Urothelium cell line (cell line): ENCODE measurements around the gene CENPP.

Source experiments
- DNase-seq: peaks from one replicate; pipeline ENCODE4 v3.0.0; 2011; ENCODE audit warnings: low spot score, mixed read lengths
- FAIRE-seq: peaks from 2 replicates; lab custom pipeline; 2011; peaks lifted over from hg19 to GRCh38; lab: Jason Lieb, UNC

The CENPP gene

DNA sequence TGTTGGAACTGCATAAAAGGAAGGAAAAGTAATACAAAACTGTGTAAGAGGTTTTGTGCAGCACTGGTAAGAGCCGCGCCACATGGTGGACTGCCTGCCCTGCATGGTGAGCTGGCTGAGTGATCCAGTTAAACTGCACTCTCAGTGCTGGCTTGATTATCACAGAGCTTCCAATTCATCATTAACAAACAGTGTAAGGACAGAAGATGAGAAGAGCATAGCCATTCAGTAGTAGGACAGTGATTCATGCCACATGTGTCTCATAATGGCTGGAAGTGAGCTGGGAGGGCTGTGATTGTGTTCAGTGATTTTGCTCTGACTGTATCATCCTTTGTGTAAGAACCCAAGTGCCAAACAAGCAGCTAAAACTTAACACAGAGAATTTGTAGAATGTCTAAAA, 142.5 kb downstream of the CENPP start:
- FAIRE-seq = no peak
- no peak for DNase-seq

DNA sequence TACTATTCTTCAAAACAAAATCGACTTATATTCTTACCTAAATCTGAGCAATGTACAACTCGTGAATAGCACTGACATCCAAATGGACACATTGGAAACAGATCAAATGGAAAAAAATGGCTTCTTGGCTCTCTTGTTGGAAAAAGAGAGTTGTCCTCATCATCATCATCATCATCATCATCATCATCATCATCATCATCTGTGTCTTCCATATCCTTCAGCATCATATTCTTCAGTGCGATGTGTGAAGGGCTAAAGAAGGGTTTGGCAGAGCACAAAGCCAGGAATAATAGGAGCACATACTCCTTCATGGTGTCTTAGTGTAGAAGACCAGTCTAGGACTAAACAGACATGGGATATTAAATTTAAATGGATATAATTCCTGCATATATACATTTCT, 148.8 kb downstream of the CENPP start:
- FAIRE-seq (no peak), DNase-seq (no peak)

DNA sequence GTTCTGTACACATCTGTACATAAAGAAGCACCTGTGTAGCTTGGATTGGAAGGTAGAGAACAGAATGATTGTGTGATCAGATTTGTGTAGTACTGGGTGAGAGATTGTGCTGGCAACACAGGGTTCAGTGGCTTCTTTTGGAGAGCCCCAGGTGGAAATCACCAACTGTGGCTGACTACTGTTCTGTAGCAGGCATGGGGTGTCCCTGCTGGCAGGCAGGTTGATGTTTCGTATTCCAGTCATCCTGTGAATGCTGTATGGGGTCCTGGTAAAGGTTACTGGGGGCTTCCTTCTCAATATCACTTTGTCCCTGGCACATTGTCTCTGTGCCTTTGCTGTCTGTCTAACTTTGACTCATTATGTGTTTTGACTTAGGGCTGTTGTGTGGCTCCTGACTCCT, 151.2 kb downstream of the CENPP start:
- DNase-seq (no peak), FAIRE-seq (no peak)

DNA sequence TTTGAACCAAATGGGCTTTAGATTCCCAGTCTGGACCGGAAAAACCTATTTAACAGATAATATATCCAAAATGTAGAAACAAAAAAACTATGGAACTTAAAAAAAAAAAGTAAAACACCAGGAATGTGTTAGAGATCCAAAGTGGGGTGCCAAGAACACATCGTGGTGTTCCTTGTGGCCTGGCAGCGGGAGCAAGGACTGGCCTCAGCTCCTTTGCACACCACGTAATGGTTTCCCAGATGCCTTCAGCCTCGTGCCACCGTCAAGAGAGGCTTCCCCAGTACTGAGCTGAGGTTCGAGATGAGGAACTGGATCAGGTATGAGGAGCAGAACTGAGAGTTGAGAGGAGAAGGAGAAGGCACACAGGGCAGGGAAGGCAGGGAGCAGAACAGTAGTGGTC, 153.0 kb downstream of the CENPP start:
- DNase-seq (no peak), FAIRE-seq (no peak)

DNA sequence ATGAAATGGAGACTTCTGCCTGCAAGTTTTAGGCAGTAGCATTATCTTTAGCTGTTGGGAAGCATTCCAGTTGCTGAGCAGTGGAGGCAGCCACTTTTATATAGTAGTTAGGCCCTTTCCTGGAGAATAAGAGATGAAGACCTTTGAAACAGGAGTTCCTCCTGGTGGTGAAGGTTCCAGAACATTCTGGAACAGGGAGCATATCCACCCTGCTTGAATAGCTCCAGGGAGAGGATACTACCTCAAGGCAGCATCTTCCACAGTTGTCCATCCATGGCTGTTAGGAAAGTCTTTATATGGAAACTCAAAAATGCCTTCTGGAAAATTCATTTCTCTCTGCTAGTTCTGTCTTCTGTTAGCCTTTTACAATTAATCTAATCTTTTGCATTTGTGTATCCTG, 153.6 kb downstream of the CENPP start:
- DNase-seq = no peak
- FAIRE-seq = no peak

DNA sequence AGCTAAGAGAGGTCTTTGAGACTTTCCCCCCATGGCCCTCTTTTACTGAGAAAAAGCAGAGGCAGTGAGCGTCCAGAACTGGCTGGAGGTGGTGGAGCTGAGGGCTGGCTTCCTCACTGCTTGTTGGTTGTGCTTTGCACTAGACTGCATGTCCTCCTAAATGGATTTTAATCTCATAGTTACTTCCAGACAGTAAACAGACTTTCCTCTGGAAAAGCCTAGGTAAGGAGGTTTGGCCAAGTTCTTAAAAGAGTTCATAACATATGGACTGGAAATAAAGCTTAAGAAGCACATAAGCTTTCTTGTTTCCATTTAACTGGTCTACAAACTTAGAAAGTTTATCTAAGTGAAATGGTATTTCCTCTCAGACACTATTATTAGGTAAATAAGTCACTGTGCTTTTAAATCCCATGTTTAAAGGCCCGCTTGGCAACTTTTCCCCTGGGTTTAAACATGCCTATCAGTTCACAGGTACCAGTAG, 154.6 kb downstream of the CENPP start:
- no peak for FAIRE-seq

DNA sequence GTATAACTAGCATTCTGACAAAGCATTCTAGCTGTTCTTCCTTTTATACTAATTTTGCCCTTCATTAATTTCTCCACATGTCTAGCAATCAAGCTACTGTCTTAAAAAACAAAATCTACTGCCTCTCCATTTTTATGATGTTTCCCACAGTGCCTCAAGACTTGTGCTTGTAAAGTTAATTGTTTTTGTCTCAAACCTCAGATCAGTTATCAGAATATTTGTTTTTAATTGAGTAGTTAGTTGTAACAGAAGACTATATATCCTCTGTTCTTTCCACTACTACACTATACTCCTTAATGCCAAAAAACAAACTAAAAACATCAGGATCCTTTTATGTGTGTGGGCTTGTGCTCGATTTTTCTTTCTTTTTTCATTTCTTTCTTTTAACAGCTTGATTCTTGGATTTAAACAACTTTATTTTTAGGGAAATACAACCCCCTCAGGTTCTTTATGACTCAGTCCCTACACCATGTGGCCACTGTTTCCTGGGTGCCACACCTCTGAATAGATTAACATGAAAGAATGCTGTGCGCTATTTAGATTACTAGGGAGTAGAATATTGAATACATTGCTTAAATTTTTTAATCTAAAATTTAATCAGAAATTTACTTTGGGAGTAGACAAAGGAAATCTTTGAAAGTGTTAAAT, 155.4 kb downstream of the CENPP start:
- FAIRE-seq (no peak), DNase-seq (peak; percentile 12)

More for the DNA sequence above, 154.6 kb downstream of the CENPP start:
- DNase-seq = no peak

- no peak for DNase-seq
- no peak for FAIRE-seq
These were observed 156.6 kb downstream of the CENPP start, which contains the start of gene ASPN for GRCh38 chr9:92482329-92482728. Gene ASPN, minus strand, starts transcription at chr9:92482506.

- FAIRE-seq (no peak), DNase-seq (no peak)
These were observed 157.1 kb downstream of the CENPP start for GRCh38 chr9:92482805-92483204.

DNA sequence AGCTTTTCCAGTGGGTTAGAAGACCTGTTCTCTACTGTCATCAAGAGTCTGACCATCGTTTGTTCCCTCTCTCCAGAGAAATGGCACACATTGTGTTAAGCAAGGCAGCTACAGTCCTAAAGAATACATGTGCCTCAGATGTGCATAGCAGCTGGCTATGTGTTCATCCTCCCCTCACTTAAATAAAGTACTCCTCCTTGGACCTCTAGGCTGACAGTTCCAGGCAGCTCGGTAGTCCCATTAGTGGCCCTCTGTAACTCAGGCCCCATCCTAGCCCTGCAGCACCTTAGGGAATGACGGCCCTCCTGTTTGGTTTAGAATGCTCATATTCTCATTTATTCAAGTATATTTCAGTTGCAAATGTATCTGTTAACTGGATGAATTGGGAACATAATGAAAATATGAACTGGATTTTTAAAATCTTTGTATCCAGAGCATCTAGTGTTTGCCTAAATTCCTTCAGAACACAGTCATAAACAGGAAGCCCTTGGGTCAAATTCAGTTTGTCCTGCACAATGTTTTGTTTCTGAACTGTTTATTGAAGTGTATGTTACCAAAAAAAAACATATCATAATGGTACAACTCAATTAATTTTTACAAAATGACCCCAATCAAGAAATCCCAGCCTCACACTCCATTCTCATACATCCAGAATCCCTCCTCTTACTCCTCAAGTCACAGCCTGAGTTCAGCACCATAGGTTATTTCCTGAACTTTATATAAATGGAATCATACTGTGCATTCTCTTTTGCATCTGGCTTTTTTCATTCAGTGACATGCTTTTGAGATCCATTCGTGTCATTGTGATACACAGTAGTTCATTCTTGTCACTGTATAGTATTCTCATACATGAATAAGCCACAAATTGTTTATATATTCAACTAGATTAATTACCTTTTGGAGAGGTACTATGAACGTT, 158.1 kb downstream of the CENPP start:
- FAIRE-seq (no peak), DNase-seq (no peak)

- DNase-seq (no peak), FAIRE-seq (no peak)
These were observed 158.8 kb downstream of the CENPP start for GRCh38 chr9:92484563-92484962.

DNA sequence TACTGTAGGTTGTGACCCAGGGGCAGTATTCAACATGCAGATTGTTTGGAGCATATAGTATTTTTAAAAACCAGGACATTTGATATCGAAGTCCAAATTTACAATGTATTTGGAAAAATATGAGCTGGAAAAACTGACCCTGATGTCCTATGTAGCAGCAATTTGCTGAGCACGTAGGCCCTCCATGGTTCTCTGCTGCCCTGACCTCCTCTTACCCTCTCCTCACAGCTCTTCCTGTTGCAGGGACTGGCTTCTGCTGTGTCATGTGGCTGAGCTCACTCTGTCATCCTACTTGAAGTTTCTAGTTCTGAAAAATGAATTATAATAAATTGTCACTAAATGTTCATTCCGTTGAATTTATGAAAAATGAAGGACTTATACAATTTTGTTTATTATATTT, 160.6 kb downstream of the CENPP start:
- DNase-seq (no peak), FAIRE-seq (no peak)

GRCh38 chr9:92488681-92489550, 163.2 kb downstream of the CENPP start:
- FAIRE-seq (no peak), DNase-seq (peak; percentile 18)

DNA sequence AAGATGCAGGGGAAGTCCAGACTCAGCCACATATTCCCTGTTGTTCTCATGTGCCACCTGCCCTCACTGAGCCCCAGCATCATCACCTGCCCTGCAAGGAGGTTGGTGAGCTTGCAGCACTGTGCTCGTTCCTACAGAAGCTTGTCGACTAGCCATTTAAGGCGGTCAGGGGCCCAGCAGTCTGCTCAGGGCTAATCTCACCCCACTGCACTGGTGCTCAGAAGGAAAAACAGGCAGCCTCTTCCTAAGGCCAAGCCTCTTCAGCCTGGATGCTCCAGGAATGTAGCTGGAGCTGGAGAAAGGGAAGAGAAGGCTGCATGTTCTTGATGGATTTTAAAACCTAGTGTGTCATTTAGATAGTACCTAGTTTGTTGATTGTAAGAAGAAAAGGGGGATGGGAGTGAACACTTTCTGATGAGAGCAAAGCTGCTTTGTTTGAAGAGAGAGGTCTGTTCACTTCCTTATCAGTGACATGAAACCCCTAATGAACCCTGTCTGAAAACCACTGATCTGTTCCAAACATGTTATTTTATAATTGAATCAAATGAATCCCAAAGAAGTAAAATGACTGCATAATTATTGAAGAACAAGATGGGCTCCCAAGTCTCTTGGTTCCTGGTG, 167.1 kb downstream of the CENPP start:
- no peak for FAIRE-seq

GRCh38 chr9:92493749-92494387, 168.1 kb downstream of the CENPP start:
- FAIRE-seq = no peak

More for the DNA sequence above, 167.1 kb downstream of the CENPP start:
- DNase-seq = no peak

DNA sequence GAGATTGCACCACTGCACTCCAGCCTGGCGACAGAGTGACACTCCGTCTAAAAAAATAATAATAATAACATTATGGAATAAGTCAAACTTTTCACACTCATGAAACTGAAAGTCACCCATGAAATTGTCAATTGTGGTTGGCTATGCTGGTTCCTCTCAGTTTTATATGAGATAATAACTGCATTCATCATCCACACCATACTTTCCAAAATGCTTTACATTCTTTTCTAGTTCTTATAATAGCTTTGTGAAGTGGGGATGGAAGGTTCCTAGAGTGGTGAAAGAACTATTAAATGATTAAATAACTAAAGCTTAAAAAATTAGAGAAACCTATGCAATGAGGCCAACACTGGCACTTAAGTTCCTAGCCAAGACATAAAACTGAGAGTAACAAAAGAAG, 169.1 kb downstream of the CENPP start:
- DNase-seq (no peak), FAIRE-seq (no peak)

More at GRCh38 chr9:92493749-92494387, 168.1 kb downstream of the CENPP start:
- DNase-seq = no peak

DNA sequence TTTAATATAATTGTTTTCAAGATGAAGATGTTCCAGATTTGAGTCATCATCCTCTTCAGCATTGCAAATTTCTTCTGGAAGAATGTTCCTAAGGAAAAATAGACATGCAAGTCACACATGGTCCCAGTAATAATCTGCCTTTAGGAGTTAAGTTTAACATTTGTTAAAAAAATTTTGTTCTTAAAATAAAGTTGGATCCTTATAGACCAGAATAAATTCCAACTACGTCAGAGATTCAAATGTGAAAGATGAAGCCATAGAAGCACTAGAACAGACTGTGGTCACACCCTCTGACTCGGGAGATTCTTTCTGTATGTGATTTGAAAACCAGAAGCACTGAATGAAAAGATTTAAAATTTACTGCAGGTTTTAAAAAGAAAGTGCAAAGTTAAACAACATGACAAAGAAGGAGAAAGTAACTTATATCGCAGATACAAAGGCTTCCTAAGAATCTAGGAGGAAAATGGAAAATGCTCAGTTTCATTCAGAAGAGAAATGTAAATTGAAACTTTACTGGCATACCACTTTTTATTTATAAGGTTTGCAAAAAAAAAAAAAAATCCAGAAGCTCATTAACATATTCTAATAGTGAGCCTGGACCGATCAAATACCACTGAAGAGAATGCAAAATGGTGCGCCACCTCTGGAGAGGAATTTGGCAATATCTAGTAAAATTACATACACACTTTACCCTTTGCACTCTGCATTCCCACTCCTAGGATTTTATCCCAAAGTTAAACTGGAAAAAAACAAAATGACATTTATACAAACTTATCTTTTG, 170.8 kb downstream of the CENPP start:
- DNase-seq = no peak

GRCh38 chr9:92499701-92500100, 173.9 kb downstream of the CENPP start:
- FAIRE-seq (no peak), DNase-seq (no peak)

More for the DNA sequence above, 170.8 kb downstream of the CENPP start:
- FAIRE-seq = no peak

DNA sequence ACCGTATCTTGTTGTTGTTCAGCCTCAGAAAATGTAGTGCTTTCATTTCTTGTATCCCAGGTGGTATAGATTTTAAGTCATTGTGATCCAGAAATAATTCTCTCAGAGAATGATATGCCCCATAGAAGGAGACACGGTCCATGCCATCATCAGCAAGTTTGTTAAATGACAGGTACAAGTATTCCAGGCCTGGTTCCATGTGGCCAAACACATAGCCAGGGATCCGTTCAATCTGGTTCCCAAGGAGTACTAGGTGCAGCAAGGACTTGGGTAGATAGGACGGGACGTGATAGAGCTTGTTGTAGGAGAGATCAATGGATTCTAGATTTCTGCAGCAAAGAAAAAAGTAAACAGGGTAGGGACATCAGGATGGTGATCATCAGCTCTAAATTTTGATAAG, 175.0 kb downstream of the CENPP start:
- DNase-seq (no peak), FAIRE-seq (no peak)
